Measurements from ENCODE around the gene COQ9.
"Not testable (repeated sequence)": the region's sequence is repeated elsewhere in the genome, so short reads cannot be mapped to it uniquely, and the experiment has no call there.

The COQ9 gene

GRCh38 chr16:57485916-57486857, 38.9 kb downstream of the COQ9 start, which contains the start of gene DOK4:
Gene DOK4, minus strand, starts transcription at chr16:57486493. Its CDS starts 6,986 bp downstream, at chr16:57479507.
- peak; percentile 71 for DNase-seq (ENCODE audit: low spot score)

GRCh38 chr16:57486858-57487834, 39.9 kb downstream of the COQ9 start:
- DNase-seq (ENCODE audit: low spot score) = no peak

- no peak for DNase-seq (ENCODE audit: low spot score)
Measured at GRCh38 chr16:57489229-57489628, 42.0 kb downstream of the COQ9 start.

- DNase-seq (ENCODE audit: low spot score) = no peak
Measured at GRCh38 chr16:57493767-57494166, 46.5 kb downstream of the COQ9 start.

- no peak for DNase-seq (ENCODE audit: low spot score)
Measured at GRCh38 chr16:57497121-57497520, 49.8 kb downstream of the COQ9 start.

- no peak for DNase-seq (ENCODE audit: low spot score)
Measured at GRCh38 chr16:57498031-57498430, 50.8 kb downstream of the COQ9 start.

GRCh38 chr16:57499941-57500340, 52.7 kb downstream of the COQ9 start:
- not testable (repeated sequence) for DNase-seq (ENCODE audit: low spot score)

GRCh38 chr16:57500578-57501111, 53.4 kb downstream of the COQ9 start:
- DNase-seq (ENCODE audit: low spot score) = no peak

- DNase-seq (ENCODE audit: low spot score) = no peak
Measured at GRCh38 chr16:57501492-57501891, 54.2 kb downstream of the COQ9 start.

GRCh38 chr16:57502048-57502775, 54.9 kb downstream of the COQ9 start:
- no peak for DNase-seq (ENCODE audit: low spot score)

GRCh38 chr16:57503366-57503765, 56.1 kb downstream of the COQ9 start:
- DNase-seq (ENCODE audit: low spot score) = no peak

- no peak for DNase-seq (ENCODE audit: low spot score)
Measured at GRCh38 chr16:57504001-57504400, 56.7 kb downstream of the COQ9 start.

- DNase-seq (ENCODE audit: low spot score) = no peak
Measured at GRCh38 chr16:57504491-57504890, 57.2 kb downstream of the COQ9 start.

- no peak for DNase-seq (ENCODE audit: low spot score)
Measured at GRCh38 chr16:57505169-57505568, 57.9 kb downstream of the COQ9 start.

GRCh38 chr16:57507136-57508034, 60.1 kb downstream of the COQ9 start:
- no peak for DNase-seq (ENCODE audit: low spot score)

GRCh38 chr16:57508035-57508425, 60.8 kb downstream of the COQ9 start:
- DNase-seq (ENCODE audit: low spot score) = no peak

- DNase-seq (ENCODE audit: low spot score) = no peak
Measured at GRCh38 chr16:57509231-57509923, 62.1 kb downstream of the COQ9 start.

- no peak for DNase-seq (ENCODE audit: low spot score)
Measured at GRCh38 chr16:57510016-57510871, 63.0 kb downstream of the COQ9 start.

Measured in Ammon's horn (tissue), 1 donor.